Endothelial cell of umbilical vein (primary cell): ENCODE results near the gene ZNF880. TPM values are rescaled to one million over a fixed set of nuclear protein-coding genes. Genes with fewer than 3 reads are reported as not detected.

Experiments
- BruUV-seq: library from RNA; stranded (reverse); fragments of 400-500 nt; replicated peaks from 2 replicates; lab custom pipeline; 2021; lab: Mats Ljungman, UMichigan
- CTCF ChIA-PET: fragments of 300-600, 350-600 bp; sonication (Branson Sonifier 250); formaldehyde crosslinking; loops from one replicate; lab custom pipeline; 2021; ENCODE audit warnings: antibody characterized with exemption, inconsistent platforms; lab: Charles Lee
- POLR2A ChIA-PET: fragments of 300-600, 350-600 bp; sonication (Branson Sonifier 250); formaldehyde crosslinking; loops from one replicate; lab custom pipeline; 2021; ENCODE audit warnings: antibody characterized with exemption, inconsistent platforms; lab: Charles Lee
- DNase-seq: peaks from one replicate; pipeline ENCODE4 v3.0.0-alpha.2; 2011; ENCODE audit warnings: low read depth, low spot score
- FAIRE-seq: peaks from 2 replicates; lab custom pipeline; 2011; peaks lifted over from hg19 to GRCh38; lab: Jason Lieb, UNC
- H2AFZ ChIP-seq: 2 replicates; pipeline ENCODE4 v1.6.0; 2012; ENCODE audit warnings: low read depth, low read length, control low read depth, inconsistent platforms
- H3K27ac ChIP-seq: 2 replicates; pipeline ENCODE4 v1.5.1; 2011; ENCODE audit warnings: low read depth, mild to moderate bottlenecking, control low read depth, low read length, moderate library complexity; ENCODE audit not compliant: insufficient read depth
- H3K27me3 ChIP-seq, 2 experiments: 2 replicates each; pipeline versions ENCODE4 v1.6.0 to v1.6.1; 2011; ENCODE audit warnings: low read length in 2 of 2, mixed read lengths in 1 of 2; ENCODE audit not compliant: control insufficient read depth in 2 of 2, insufficient read depth in 2 of 2
- H3K36me3 ChIP-seq, 2 experiments: 2 replicates in 1 of 2; 3 replicates in 1 of 2; pipeline ENCODE4 v1.5.1; 2011; ENCODE audit warnings: low read length in 2 of 2, mild to moderate bottlenecking in 1 of 2, moderate library complexity in 1 of 2; ENCODE audit not compliant: control insufficient read depth in 2 of 2, insufficient read depth in 2 of 2; ENCODE audit errors: extremely low read depth in 1 of 2
- H3K4me1 ChIP-seq: 3 replicates; pipeline ENCODE4 v1.5.1; 2011; ENCODE audit warnings: mild to moderate bottlenecking, low read length; ENCODE audit not compliant: control insufficient read depth, insufficient read depth; ENCODE audit errors: extremely low read depth
- H3K4me2 ChIP-seq: 2 replicates; pipeline ENCODE4 v1.6.1; 2011; ENCODE audit warnings: low read length, control low read depth, mixed read lengths; ENCODE audit not compliant: insufficient read depth
- H3K4me3 ChIP-seq, 3 experiments: fragments of 200-600 bp in 1 of 3; sonication (generic), shearing (Covaris generic) in 1 of 3; replicated peaks in 1 of 3; 2 replicates each; pipeline ENCODE4 v1.5.1; 2011 to 2016; ENCODE audit warnings: control low read depth in 3 of 3, low read length in 3 of 3, mild to moderate bottlenecking in 2 of 3, inconsistent platforms in 1 of 3, low read depth in 1 of 3, moderate library complexity in 1 of 3; ENCODE audit not compliant: insufficient read depth in 1 of 3
- H3K79me2 ChIP-seq: 2 replicates; pipeline ENCODE4 v1.6.0; 2012; ENCODE audit warnings: low read length, inconsistent platforms; ENCODE audit not compliant: control insufficient read depth, insufficient read depth
- H3K9ac ChIP-seq: replicated peaks from 2 replicates; pipeline ENCODE3; 2011; ENCODE audit warnings: low read length, control low read depth; ENCODE audit not compliant: insufficient read depth; ENCODE audit errors: extremely low read depth
- H3K9me1 ChIP-seq: replicated peaks from 3 replicates; pipeline ENCODE4 v1.6.0; 2011; ENCODE audit warnings: mild to moderate bottlenecking, low read length; ENCODE audit not compliant: control insufficient read depth, insufficient read depth; ENCODE audit errors: extremely low read depth
- H3K9me3 ChIP-seq: replicated peaks from 2 replicates; pipeline ENCODE4 v1.5.1; 2012; ENCODE audit warnings: low read length, inconsistent platforms; ENCODE audit not compliant: control insufficient read depth, insufficient read depth
- H4K20me1 ChIP-seq: replicated peaks from 2 replicates; pipeline ENCODE3; 2011; ENCODE audit warnings: mild to moderate bottlenecking, low read length; ENCODE audit not compliant: control insufficient read depth, insufficient read depth; ENCODE audit errors: extremely low read depth
- CTCF ChIP-seq, 2 donors: IDR thresholded peaks; 1 replicate in 1 of 2; 2 replicates in 1 of 2; pipeline ENCODE4 v1.5.1; 2011; ENCODE audit warnings: low read length in 2 of 2, mild to moderate bottlenecking in 2 of 2, moderate library complexity in 2 of 2, control low read depth in 1 of 2, inconsistent platforms in 1 of 2, low read depth in 1 of 2; ENCODE audit not compliant: insufficient read depth in 1 of 2; ENCODE audit errors: extremely low read depth in 1 of 2
- EZH2 ChIP-seq: IDR thresholded peaks from 2 replicates; pipeline ENCODE4 v1.6.1; 2012; ENCODE audit warnings: borderline replicate concordance, low read depth, mild to moderate bottlenecking, moderate library complexity, low read length, inconsistent platforms; ENCODE audit not compliant: severe bottlenecking
- FOS ChIP-seq: IDR thresholded peaks from 2 replicates; pipeline ENCODE4 v1.6.1; 2011; ENCODE audit warnings: mild to moderate bottlenecking, low read length, moderate library complexity, borderline replicate concordance; ENCODE audit not compliant: insufficient read depth
- GATA2 ChIP-seq: IDR thresholded peaks from 2 replicates; pipeline ENCODE4 v1.7.0; 2011; ENCODE audit warnings: low read depth, mild to moderate bottlenecking, moderate library complexity, mixed read lengths, low read length; ENCODE audit not compliant: insufficient read length, insufficient read depth
- JUN ChIP-seq: IDR thresholded peaks from 2 replicates; pipeline ENCODE4 v1.6.1; 2011; ENCODE audit warnings: borderline replicate concordance, low read depth; ENCODE audit not compliant: insufficient read length, insufficient read depth
- MAX ChIP-seq: IDR thresholded peaks from 2 replicates; pipeline ENCODE4 v1.6.1; 2011; ENCODE audit not compliant: insufficient read depth, insufficient read length
- MYC ChIP-seq: IDR thresholded peaks from one replicate; pipeline ENCODE4 v1.6.1; 2011; ENCODE audit warnings: mild to moderate bottlenecking, low read depth, low read length
- POLR2A ChIP-seq: IDR thresholded peaks from 2 replicates; pipeline ENCODE4 v1.6.1; 2012; ENCODE audit warnings: low read depth, mild to moderate bottlenecking, control low read depth, low read length
- POLR2AphosphoS5 ChIP-seq: IDR thresholded peaks from 2 replicates; pipeline ENCODE4 v1.6.1; 2012; ENCODE audit warnings: low read depth, mild to moderate bottlenecking, control low read depth, low read length, moderate library complexity; ENCODE audit not compliant: insufficient read depth
- dilution Hi-C: fragments of 300-500 bp; cut with MboI; formaldehyde crosslinking; loops from one replicate; pipeline ENCODE4 v1.15.0; 2019; ENCODE audit warnings: low sequenced_read_pairs; ENCODE audit not compliant: extremely low pct_ligation_motif_present
- intact Hi-C: fragments of 100-400 bp; cut with micrococcal nuclease; formaldehyde crosslinking; loops from one replicate; pipeline ENCODE4 v1.10.0; 2022
- polyA plus RNA-seq, 4 experiments: library from polyadenylated mRNA; depleted of rRNA in 3 of 4; stranded (reverse) in 3 of 4; unstranded in 1 of 4; fragments of >200 nt; gene quantifications; 2 replicates each; pipeline versions ENCODE4 v1.2.1 to v1.2.3, GENCODE V29; 2011 to 2012; ENCODE audit warnings: missing spikeins in 1 of 4
- total RNA-seq: library from RNA; stranded (reverse); gene quantifications from 2 replicates; pipeline ENCODE4 v1.2.3, GENCODE V29; 2021

ZNF880 gene
- total and polyA plus RNA-seq, 2 donors (not counting 3 experiments of a cell fraction or from before 2014, with no cell fraction given): 10.7 to 11.0 TPM

GRCh38 chr19:52331757-52332156 is 38.0 kb upstream of the ZNF880 start:
- Histone ChIP-seq H3K4me1 (peaks cover 3% of the 10 kb centered on the region), H4K20me1 (no peaks in the 10 kb centered on the region), H3K4me2 (no peak overlapping the region), H3K27ac (no peak overlapping the region), H3K9me1 (no peaks in the 10 kb centered on the region), H3K9ac (no peak overlapping the region), H3K4me3 (no peak overlapping the region), H2AFZ (no peak overlapping the region), H3K9me3 (peaks cover 8% of the 10 kb centered on the region), H3K36me3 (no peaks in the 10 kb centered on the region), H3K27me3 (no peaks in the 10 kb centered on the region), H3K79me2 (no peaks in the 10 kb centered on the region)
- intact Hi-C loops (no loop called here), dilution Hi-C loops (no loop called here)
- no peak for FAIRE-seq
- POLR2A ChIA-PET: no interaction called here
- TF ChIP-seq POLR2A (no peak), JUN (no peak), POLR2AphosphoS5 (no peak), FOS (no peak), EZH2 (no peak), CTCF (IDR thresholded peaks at IDR 0.05; ENCODE audit: extremely low read depth in 1 of 2, insufficient read depth in 1 of 2, low read depth in 1 of 2, low read length in 2 of 2) (no peak), MYC (no peak), GATA2 (no peak), MAX (no peak)
- DNase-seq: no peak
- BruUV-seq: no TSS peak
- CTCF ChIA-PET: no interaction called here
